Nephron progenitor cell (in vitro differentiated cells): ENCODE measurements around the gene SORL1.

Experiments
- DNase-seq: peaks from one replicate; pipeline ENCODE4 v3.0.0; 2021
- H3K27ac Mint-ChIP-seq: 2 replicates; pipeline ENCODE4 v1.8.0; 2021; ENCODE audit warnings: mild to moderate bottlenecking, moderate library complexity, mixed read lengths
- H3K27me3 Mint-ChIP-seq: 2 replicates; pipeline ENCODE4 v1.8.0; 2021; ENCODE audit warnings: mild to moderate bottlenecking, low read depth, mixed read lengths; ENCODE audit not compliant: poor library complexity
- H3K36me3 Mint-ChIP-seq: 2 replicates; pipeline ENCODE4 v1.8.0; 2021; ENCODE audit warnings: low read depth, mixed read lengths
- H3K4me1 Mint-ChIP-seq: 2 replicates; pipeline ENCODE4 v1.8.0; 2021; ENCODE audit warnings: mixed read lengths
- H3K4me3 Mint-ChIP-seq: 2 replicates; pipeline ENCODE4 v1.8.0; 2021; ENCODE audit warnings: mild to moderate bottlenecking, moderate library complexity, mixed read lengths
- H3K9me3 Mint-ChIP-seq: 2 replicates; pipeline ENCODE4 v1.8.0; 2021; ENCODE audit warnings: mild to moderate bottlenecking, moderate library complexity, mixed read lengths
- TF ChIP-seq, protein P1 (sequence below): fragments of 200-600 bp; sonication (generic); IDR thresholded peaks from 2 replicates; pipeline ENCODE4 v1.5.0; 2021; ENCODE audit warnings: antibody characterized with exemption

SORL1 gene

DNA sequence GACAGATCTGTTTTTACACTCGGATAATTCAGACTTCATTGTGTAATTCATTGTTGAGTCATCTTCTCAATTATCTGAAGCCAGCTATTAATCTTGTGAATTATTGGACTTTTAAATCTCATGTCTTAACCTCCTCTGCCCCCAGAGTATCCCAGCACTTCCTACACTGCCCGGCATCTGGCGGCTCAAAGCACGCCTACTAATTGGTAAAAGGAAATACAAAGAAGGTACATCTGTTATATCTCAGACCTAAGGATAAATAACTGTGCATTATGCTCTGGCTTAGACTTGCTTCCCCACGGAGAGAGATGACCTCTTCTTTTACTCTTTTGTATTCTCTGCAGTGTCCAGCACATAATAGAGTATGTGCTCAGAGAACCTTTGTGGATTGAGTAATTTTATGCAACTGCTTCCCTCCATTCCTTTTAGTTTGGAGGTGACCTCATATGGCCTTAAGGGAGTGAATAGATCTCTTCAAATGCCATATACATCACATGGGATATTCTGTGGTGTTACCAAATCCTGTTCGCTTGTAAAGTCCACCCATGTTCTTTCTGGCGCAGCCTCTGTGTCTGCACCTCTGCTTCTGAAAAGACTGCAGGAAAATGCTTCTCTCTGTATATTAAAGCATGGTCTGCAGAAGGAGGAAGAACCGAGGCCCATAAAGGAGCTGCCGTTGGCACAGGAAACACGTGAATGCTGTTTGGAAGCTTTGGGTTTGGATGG is 126.3 kb downstream of the SORL1 start:
- Mint-ChIP-seq H3K4me3 (no peak overlapping the region), H3K4me1 (peaks cover 37% of the 10 kb centered on the region), H3K27me3 (peaks cover 8% of the 10 kb centered on the region), H3K9me3 (peaks cover 28% of the 10 kb centered on the region), H3K36me3 (peaks cover 88% of the 10 kb centered on the region), H3K27ac (no peak overlapping the region)
- no peak for DNase-seq
- TF ChIP-seq, protein P1, sequence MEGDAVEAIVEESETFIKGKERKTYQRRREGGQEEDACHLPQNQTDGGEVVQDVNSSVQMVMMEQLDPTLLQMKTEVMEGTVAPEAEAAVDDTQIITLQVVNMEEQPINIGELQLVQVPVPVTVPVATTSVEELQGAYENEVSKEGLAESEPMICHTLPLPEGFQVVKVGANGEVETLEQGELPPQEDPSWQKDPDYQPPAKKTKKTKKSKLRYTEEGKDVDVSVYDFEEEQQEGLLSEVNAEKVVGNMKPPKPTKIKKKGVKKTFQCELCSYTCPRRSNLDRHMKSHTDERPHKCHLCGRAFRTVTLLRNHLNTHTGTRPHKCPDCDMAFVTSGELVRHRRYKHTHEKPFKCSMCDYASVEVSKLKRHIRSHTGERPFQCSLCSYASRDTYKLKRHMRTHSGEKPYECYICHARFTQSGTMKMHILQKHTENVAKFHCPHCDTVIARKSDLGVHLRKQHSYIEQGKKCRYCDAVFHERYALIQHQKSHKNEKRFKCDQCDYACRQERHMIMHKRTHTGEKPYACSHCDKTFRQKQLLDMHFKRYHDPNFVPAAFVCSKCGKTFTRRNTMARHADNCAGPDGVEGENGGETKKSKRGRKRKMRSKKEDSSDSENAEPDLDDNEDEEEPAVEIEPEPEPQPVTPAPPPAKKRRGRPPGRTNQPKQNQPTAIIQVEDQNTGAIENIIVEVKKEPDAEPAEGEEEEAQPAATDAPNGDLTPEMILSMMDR: no peak

DNA sequence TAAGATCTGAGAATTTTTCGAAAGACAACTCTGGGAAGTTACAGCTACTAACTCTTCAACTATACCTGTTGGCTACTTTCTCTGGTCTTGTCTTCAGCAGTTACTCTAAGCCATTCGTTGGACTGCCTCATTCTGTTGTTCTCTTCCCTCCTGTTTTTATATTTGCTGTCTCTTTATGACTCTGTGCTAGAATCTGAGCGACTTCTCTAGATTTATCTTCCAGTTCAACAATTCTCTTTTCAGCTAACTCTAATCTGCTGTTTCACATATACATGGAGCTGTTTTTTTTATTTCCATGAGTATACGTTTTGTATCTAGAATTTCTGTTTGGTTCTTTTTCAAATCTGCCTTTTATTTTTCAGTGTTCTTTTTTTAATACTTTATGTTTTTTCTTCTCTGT is 128.0 kb downstream of the SORL1 start:
- peaks cover 28% of the 10 kb centered on the region for H3K9me3 Mint-ChIP-seq
- peaks cover 83% of the 10 kb centered on the region for H3K36me3 Mint-ChIP-seq
- TF ChIP-seq, protein P1: no peak
- H3K27ac Mint-ChIP-seq: peak overlapping the region; percentile 55
- peaks cover 24% of the 10 kb centered on the region for H3K4me1 Mint-ChIP-seq
- H3K4me3 Mint-ChIP-seq: no peak overlapping the region
- peaks cover 5% of the 10 kb centered on the region for H3K27me3 Mint-ChIP-seq
- DNase-seq: no peak

DNA sequence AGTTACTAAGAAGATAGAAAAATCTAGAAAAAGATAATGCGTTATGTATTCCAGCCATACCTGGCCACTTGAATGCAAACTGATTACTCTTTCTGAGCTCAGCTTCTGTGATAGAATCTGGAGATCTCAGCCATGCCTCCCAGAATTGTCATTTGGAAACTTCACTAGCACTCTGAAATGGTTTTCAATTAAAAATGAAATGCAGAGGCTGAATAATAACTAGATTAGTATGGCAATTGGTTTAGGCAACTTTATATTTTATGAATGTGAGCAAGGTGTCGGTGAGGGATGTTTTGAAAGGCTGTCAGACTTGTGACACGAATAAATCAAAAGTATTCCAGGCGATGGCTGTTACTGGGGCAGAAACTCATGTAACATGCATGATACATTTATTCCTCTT is 129.5 kb downstream of the SORL1 start:
- peaks cover 28% of the 10 kb centered on the region for H3K9me3 Mint-ChIP-seq
- TF ChIP-seq, protein P1: no peak
- no peak overlapping the region for H3K4me3 Mint-ChIP-seq
- H3K36me3 Mint-ChIP-seq: peaks cover 80% of the 10 kb centered on the region
- DNase-seq: no peak
- peaks cover 9% of the 10 kb centered on the region for H3K4me1 Mint-ChIP-seq
- H3K27ac Mint-ChIP-seq: no peak overlapping the region
- peaks cover 2% of the 10 kb centered on the region for H3K27me3 Mint-ChIP-seq

DNA sequence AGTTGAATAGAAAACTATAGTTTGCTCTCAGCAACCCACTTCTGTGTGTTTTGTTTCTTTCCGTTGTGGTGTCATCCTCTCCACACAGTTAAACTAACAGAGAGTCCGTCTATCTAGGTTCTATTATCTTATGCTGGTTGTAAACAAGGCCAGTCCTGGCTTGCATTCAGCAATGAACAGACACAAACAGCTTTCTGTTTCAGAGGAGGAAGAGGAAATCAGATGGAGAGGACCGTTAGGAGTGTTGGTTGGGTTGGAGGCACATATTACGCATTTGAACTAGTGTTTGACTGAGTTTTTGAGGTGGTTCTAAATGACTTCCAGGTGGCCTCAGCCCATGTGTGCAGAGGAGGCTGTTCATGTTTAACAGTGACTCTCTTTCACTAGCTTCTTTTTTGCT is 130.2 kb downstream of the SORL1 start:
- no peak for DNase-seq
- Mint-ChIP-seq H3K9me3 (peaks cover 28% of the 10 kb centered on the region), H3K4me3 (no peak overlapping the region), H3K4me1 (peaks cover 4% of the 10 kb centered on the region), H3K27ac (no peak overlapping the region), H3K27me3 (no peaks in the 10 kb centered on the region), H3K36me3 (peaks cover 75% of the 10 kb centered on the region)
- TF ChIP-seq, protein P1: no peak

DNA sequence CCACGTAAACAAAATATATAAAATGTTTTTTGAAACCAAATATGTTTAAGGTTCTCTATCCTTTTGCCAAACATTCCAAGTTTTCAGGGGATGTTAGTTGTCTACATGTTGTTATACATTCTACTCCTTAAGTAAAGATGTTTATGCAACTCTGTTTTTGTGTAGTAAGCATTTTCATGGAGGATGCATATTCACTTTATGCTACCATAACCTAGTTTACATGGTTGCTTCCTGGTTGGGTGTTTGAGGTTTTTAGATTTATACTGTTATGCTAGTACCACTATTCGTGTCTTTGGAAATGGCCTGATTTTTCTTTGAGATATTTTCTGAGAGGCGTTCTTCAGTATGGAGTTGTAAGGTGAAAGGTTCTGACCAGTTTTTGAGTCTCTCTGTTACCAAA is 131.7 kb downstream of the SORL1 start:
- no peaks in the 10 kb centered on the region for H3K27me3 Mint-ChIP-seq
- no peak overlapping the region for H3K4me3 Mint-ChIP-seq
- H3K4me1 Mint-ChIP-seq: no peaks in the 10 kb centered on the region
- H3K27ac Mint-ChIP-seq: no peak overlapping the region
- peaks cover 73% of the 10 kb centered on the region for H3K36me3 Mint-ChIP-seq
- peaks cover 26% of the 10 kb centered on the region for H3K9me3 Mint-ChIP-seq
- TF ChIP-seq, protein P1: no peak
- DNase-seq: no peak

DNA sequence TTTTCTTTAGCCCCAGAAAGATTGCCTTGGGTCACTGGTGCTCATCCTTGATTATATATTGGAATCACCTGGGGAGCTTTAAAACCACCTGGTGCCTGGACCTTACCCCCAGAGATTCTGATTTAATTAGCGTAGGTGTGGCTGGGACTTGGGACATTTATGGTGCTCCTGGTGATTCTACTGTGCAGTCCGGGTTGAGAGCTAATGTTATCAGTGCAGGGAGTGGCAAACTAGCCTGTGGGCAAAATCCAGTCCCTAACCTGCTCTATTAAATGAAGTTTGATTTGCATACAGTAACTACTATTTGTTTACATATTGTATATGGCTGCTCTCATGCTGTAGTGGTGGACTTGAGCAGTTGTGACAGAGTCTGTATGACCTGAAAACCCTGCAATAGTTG is 134.6 kb downstream of the SORL1 start:
- TF ChIP-seq, protein P1: no peak
- DNase-seq: no peak
- Mint-ChIP-seq H3K27me3 (no peaks in the 10 kb centered on the region), H3K4me1 (no peaks in the 10 kb centered on the region), H3K4me3 (no peak overlapping the region), H3K9me3 (no peaks in the 10 kb centered on the region), H3K36me3 (peaks cover 59% of the 10 kb centered on the region), H3K27ac (no peak overlapping the region)
